Eye (tissue), 1 donor: ENCODE measurements around the gene CRYGS.
A peak's percentile ranks its signal among the peaks of the same experiment; 100 is the strongest.
"Not testable (repeated sequence)": the region's sequence is repeated elsewhere in the genome, so short reads cannot be mapped to it uniquely, and the experiment has no call there.

Experiments
- DNase-seq: peaks from one replicate; pipeline ENCODE4 v3.0.0-alpha.2; 2015

Gene CRYGS

GRCh38 chr3:186544281-186544680 is at the start of gene CRYGS:
TSS of gene CRYGS (minus strand) at chr3:186544380. CDS start at chr3:186544326, 54 bp downstream.
- DNase-seq = no peak

DNA sequence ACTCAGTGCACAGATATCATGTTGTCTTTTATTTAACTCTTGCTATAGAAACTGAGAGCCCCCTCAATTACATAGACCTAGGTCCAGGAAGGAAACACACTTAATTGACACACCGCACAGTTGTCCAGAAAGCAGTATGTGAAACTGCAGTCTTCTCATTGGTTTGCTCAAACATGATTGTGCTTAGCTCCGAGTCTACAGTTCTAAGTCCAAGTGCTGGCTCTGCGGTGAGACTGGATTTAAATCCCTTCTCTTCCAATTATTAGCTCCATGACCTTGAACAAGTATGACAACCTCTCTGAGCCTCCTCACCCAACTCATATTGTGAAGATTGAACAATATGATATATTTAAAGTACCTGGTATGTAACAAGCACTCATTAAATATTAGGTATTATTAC is 49.7 kb upstream of the CRYGS start:
- no peak for DNase-seq

- no peak for DNase-seq
Measured at GRCh38 chr3:186592682-186593081, 48.5 kb upstream of the CRYGS start.

DNA sequence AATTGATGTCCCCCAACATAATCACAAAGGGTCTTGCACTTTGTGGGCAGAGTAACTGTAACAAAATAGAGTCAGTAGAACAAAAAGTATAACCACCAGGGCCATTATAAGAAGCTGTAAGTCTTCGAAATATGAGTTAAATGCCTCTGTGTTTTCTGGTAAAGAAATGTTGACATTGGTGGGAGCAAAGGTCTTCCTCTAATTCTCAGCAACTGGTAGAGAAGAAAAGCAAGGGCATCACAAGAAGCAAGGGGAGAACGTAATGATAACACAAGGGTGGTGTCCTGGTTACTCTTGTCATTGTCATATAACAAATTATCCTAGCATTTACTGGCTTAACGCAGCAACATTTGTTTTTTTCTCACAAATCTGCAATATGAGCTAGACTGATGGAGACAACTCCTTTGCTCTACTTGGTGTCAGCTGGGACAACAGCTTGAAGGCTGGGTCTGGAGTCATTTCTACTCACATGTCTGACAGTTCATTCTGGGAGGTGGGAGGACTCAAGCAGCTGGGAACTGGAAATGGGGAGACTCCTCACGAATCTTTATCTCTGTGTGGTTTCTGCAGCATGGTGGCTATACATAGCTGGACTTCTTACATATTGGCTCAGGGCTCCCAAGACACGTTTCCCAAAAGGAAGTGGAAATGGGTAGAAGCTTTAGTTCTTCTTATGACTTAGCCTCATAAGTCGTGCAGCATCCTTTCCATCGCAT is 46.6 kb upstream of the CRYGS start:
- no peak for DNase-seq

DNA sequence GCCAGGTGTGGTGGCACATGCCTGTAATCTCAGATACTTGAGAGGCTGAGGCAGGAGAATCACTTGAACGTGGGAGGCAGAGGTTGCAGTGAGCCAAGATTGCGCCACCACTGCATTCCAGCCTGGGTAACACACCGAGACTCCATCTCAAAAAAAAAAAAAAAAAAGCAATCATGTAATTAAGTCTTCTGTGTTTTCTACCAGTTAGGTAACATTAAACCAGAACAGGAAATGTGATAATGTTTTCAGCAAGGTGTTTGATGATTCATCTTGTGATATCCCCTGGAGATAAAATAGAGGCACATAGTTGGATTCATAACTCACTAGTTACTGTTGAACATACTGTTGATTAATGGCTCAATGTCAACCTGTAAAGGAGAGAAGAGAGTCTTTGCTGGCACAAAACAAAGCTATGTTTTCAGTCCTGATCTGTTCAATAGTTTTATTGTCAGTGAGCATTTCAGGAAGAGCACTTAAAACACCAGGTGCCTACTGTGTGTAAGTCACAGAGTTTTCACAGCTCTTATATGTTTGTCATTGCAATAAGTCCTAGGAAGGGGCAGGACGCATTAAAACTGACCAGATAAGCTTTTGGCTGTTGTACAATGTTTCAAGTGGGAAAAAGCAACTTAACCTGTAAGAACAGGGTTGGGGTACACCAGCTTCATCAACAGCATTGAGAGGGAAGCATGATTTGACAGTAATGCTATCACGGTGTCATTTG is 45.8 kb upstream of the CRYGS start:
- no peak for DNase-seq

- DNase-seq = no peak
Measured at GRCh38 chr3:186589121-186589520, 44.9 kb upstream of the CRYGS start.

DNA sequence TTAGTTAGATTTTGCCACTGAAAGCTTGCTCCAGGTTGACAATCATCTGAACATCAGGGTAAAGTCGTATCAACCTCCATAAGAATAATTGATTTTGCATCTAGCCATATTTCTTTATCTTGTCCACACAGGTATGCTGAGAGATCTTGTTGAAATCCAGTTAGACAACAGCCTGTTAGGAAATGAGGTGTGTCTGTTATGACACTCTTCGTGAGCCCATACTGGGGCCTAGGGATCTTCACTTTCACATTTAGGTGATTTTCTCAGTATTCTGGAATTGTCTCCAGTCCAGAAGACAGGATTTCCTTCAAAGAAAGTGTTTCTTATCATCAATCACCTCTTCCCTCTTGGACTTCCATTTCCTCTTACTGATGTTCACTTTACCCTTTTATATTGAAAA is 44.5 kb upstream of the CRYGS start:
- DNase-seq = no peak

DNA sequence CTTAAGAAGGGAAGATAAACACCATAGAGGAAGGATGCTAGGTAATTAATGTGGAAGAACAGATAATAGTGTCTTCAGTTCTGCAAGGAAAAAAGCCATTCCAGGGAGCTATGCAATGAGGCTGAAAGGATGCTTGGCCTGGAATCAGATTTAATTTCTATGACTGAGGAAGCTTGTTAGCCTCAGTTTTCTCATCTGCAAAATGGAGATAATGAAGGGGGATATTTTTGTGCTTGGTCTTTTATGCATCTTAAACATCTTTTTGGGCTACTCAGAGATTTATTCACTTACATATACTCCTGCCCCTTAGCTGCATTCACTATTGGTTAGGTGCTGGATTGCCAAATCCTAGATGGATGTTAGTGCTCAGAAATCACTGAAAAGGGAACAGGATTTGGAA is 43.0 kb upstream of the CRYGS start:
- no peak for DNase-seq

- DNase-seq = not testable (repeated sequence)
Measured at GRCh38 chr3:186586245-186586644, 42.1 kb upstream of the CRYGS start.

- DNase-seq = no peak
Measured at GRCh38 chr3:186583831-186584230, 39.7 kb upstream of the CRYGS start.

DNA sequence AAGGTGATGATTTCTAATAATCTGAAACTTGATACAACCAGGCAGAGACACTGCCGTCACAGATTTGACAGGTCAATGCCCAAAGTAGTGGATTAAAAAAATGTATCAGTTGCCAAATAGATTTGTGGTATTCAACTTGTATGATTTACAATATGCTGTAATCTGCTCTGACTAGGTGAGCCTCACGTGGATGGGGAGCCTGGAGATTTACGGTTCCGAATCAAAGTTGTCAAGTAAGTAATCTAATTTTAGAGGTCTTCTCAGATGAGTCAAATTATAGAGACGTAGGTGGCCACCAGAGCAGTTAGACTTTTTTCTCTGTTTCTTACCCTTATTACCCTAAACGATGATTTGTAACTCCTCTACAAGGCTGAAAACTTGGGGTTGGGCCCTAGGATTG is 38.4 kb upstream of the CRYGS start:
- no peak for DNase-seq

DNA sequence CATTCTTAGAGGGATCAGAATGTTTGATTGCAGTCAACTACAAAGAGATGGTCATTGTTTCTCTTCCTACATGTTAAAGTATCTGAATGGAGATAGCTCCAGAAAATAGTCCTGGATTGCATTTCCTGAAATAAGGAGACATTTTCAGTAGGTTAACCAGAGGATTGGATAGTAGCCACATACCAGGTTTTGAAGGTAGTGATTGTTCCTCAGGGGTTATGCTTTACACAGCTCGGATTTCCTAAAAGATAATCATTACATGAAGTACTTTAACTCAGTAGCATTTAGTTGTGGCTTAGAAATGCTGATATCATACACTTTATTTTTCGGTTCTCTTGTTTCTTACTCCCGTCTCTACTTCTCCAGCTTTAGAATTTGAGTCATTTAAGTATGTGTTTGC is 36.6 kb upstream of the CRYGS start:
- DNase-seq = no peak

DNA sequence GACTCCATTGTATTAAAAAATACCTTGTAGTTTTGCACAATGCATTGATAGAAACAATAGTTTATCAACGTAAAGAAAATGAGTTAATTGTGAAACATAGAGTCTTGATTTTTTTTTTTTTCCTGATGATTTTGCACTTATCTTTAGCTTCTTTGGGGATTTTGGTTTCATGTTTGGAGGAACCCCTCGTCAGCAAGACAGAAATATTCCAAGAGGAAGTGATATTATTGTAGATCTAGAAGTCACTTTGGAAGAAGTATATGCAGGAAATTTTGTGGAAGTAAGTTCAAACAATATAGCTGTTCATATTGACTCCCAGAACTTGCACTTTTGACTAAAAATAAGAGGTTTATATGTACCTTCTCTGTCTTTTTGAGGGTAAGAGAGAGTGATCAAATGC is 33.3 kb upstream of the CRYGS start:
- DNase-seq = no peak

DNA sequence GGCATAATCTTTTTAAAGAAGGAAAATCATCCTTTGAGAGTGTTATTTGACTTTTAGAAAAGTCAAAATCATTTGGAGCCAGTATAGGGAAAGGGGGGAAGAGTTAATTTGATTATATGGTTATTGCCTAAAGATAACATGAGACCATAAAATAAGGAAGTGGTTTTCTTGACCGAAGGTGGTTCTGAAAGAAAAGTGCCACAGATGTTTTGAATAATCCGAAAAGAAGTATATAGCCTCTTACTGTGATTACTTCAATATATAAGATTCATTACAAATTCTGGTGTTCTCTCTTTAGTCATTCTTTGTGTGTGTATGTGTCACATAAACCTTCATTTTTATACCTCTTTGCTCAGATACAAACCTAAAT is 27.4 kb upstream of the CRYGS start:
- DNase-seq = no peak

- no peak for DNase-seq
Measured at GRCh38 chr3:186570941-186571643, 26.9 kb upstream of the CRYGS start.

GRCh38 chr3:186570096-186570940 is 26.1 kb upstream of the CRYGS start, which contains the start of gene DNAJB11:
TSS of gene DNAJB11 (plus strand) at chr3:186570720. CDS start at chr3:186570898, 178 bp downstream.
- peak; percentile 100 for DNase-seq

- no peak for DNase-seq
Measured at GRCh38 chr3:186569779-186570095, 25.6 kb upstream of the CRYGS start.

DNA sequence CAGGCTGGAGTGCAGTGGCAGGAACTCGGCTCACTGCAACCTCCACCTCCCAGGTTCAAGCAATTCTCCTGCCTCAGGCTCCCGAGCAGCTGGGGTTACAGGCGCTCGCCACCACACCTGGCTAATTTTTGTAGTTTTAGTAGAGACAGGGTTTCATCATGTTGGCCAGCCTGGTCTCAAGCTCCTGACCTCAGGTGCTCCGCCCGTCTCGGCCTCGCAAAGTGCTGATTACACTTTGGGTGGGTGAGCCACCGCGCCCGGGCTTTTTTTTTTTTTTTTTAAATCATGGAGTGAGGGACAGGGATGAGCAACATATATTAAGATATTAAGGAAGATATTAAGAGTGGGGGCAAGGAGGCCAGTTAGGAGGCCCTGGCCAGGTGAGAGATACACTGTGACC is 25.2 kb upstream of the CRYGS start:
- not testable (repeated sequence) for DNase-seq

DNA sequence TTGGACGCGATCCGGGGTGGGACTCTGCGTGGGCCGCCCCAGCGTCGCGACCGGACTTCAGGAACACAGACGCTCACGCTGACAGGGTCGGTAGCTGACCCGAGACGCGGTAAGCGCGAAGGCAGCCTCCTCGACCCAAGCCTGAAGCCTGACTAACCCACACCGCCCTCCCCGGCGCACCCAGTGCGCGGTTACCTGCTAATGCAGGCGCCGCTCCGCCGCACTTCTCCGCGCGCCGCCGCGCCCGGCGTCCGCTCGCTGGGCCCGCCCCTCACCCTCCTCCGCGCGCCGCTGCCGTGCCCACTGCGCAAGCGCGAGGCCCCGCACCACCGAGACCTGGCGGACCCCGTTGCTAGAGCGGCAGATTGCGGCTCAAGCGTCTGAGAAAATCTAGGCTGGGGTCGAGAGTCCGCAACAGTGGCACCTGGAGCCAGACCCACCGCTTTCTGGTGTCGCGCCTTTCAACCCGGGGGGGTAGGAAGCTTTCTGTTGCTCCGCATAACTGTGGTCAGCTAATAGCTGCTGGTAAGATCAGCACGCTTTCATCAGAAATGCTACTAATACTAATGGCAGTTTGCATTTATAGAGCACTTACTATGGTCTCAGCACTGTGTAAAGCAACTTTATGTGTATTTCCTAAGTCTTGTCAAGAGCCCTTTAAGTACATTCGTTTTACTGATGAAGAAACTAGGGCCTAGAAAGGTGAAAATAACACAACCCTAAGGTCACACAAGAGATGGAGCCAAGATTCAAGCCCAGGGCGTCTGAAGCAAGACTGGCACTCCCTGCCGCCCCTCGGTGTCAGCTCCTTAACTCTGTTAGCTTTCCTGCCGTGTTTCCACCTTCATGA is 23.1 kb upstream of the CRYGS start, which contains the start of gene TBCCD1:
TBCCD1 (minus strand) TSS at position 268 of the 850 bp plus-strand sequence. CDS start 3,010 bp downstream, outside the sequence.
- peak; percentile 97 for DNase-seq

- DNase-seq = no peak
Measured at GRCh38 chr3:186566772-186567071, 22.5 kb upstream of the CRYGS start.

DNA sequence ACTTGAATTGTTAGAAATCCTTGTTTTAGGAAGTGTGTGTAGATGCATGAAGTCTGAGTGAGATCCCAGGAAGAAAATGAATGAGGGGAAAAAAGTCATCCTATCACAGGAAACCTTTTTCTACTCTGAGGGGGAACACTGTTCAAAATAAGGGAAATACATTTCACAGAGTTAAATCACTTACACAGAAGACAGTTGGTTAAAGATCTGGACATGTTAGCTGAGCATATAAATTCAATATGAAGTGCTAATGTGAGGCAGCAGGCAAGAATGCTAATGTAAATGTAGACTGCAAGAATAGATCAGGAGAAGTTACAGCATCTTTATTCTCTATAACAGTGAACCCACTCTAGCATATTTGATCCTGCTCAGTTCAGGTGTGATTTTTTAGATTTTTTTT is 20.4 kb upstream of the CRYGS start:
- DNase-seq = no peak

GRCh38 chr3:186552408-186553031 is 8.3 kb upstream of the CRYGS start:
- DNase-seq = no peak
